Dermis microvascular lymphatic vessel endothelial cell (primary cell): Measurements from ENCODE around the gene EDAR. TPM values are rescaled to one million over a fixed set of nuclear protein-coding genes. Genes with fewer than 3 reads are reported as not detected.

Experiments
- DNase-seq, 2 donors: peaks; one replicate each; pipeline versions ENCODE4 v3.0.0 to v3.0.0-alpha.2; 2010; ENCODE audit warnings: low read depth in 2 of 2
- total RNA-seq: library from RNA; depleted of rRNA; stranded (reverse); fragments of >200 nt; gene quantifications from 2 replicates; pipeline ENCODE4 v1.2.1, GENCODE V29; 2014

Gene EDAR
- total RNA-seq, 1 donor from 2014 or later = under 0.01 TPM

- DNase-seq = no peak
These were observed 12.2 kb upstream of the EDAR start for GRCh38 chr2:109001201-109001600.

- DNase-seq = no peak
These were observed 11.7 kb upstream of the EDAR start for GRCh38 chr2:109000738-109001137.

GRCh38 chr2:108998911-108999310 is 9.9 kb upstream of the EDAR start:
- no peak for DNase-seq

- no peak for DNase-seq
These were observed 5.2 kb upstream of the EDAR start for GRCh38 chr2:108994178-108994577.

GRCh38 chr2:108993095-108993937 is 4.3 kb upstream of the EDAR start:
- DNase-seq = no peak

GRCh38 chr2:108988076-108988795 is 784 bp downstream of the EDAR start:
- DNase-seq = no peak

GRCh38 chr2:108986916-108987510 is 2.0 kb downstream of the EDAR start:
- no peak for DNase-seq

- DNase-seq = no peak
These were observed 5.4 kb downstream of the EDAR start for GRCh38 chr2:108983610-108984009.

GRCh38 chr2:108983061-108983460 is 6.0 kb downstream of the EDAR start:
- DNase-seq = no peak

GRCh38 chr2:108982259-108982679 is 6.8 kb downstream of the EDAR start:
- DNase-seq = no peak

GRCh38 chr2:108981846-108982245 is 7.2 kb downstream of the EDAR start:
- DNase-seq = no peak

- DNase-seq = no peak
These were observed 8.9 kb downstream of the EDAR start for GRCh38 chr2:108980076-108980475.

- DNase-seq = no peak
These were observed 9.6 kb downstream of the EDAR start for GRCh38 chr2:108979461-108979860.

GRCh38 chr2:108978709-108979111 is 10.3 kb downstream of the EDAR start:
- peak in 1 of 2 donors; percentile 7 for DNase-seq

- no peak for DNase-seq
These were observed 13.2 kb downstream of the EDAR start for GRCh38 chr2:108975613-108976435.

- DNase-seq = no peak
These were observed 14.3 kb downstream of the EDAR start for GRCh38 chr2:108974674-108975073.

- no peak for DNase-seq
These were observed 16.4 kb downstream of the EDAR start for GRCh38 chr2:108972663-108973062.

- no peak for DNase-seq
These were observed 17.1 kb downstream of the EDAR start for GRCh38 chr2:108971661-108972566.

- DNase-seq = no peak
These were observed 18.7 kb downstream of the EDAR start for GRCh38 chr2:108970369-108970768.

- no peak for DNase-seq
These were observed 19.2 kb downstream of the EDAR start for GRCh38 chr2:108969856-108970255.
